ENCODE measurements around the gene DIP2A.

GRCh38 chr21:46570119-46570518, 111.4 kb downstream of the DIP2A start:
- TF ChIP-seq, protein P1, sequence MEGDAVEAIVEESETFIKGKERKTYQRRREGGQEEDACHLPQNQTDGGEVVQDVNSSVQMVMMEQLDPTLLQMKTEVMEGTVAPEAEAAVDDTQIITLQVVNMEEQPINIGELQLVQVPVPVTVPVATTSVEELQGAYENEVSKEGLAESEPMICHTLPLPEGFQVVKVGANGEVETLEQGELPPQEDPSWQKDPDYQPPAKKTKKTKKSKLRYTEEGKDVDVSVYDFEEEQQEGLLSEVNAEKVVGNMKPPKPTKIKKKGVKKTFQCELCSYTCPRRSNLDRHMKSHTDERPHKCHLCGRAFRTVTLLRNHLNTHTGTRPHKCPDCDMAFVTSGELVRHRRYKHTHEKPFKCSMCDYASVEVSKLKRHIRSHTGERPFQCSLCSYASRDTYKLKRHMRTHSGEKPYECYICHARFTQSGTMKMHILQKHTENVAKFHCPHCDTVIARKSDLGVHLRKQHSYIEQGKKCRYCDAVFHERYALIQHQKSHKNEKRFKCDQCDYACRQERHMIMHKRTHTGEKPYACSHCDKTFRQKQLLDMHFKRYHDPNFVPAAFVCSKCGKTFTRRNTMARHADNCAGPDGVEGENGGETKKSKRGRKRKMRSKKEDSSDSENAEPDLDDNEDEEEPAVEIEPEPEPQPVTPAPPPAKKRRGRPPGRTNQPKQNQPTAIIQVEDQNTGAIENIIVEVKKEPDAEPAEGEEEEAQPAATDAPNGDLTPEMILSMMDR (IDR thresholded peaks at IDR 0.05) = no peak
- TF ChIP-seq POLR2A (IDR thresholded peaks at IDR 0.05) = no peak
